Measurements from ENCODE around the gene BUD13. TPM values are rescaled to one million over a fixed set of nuclear protein-coding genes. Genes with fewer than 3 reads are reported as not detected.

BUD13 gene
- total and polyA plus RNA-seq, 2 of the 13 experiments (the other 11 are each of a cell fraction or from before 2014, with no cell fraction given), result 13.3 to 25.9 TPM

GRCh38 chr11:116808262-116809175 lies 35.7 kb upstream of the BUD13 start (continued):
- no peak for TF ChIP-seq ZFP82 (CRISPR knock-in tag; IDR thresholded peaks at IDR 0.05; ENCODE audit: borderline replicate concordance)
- no peak for TF ChIP-seq ZBTB4 (CRISPR knock-in tag; IDR thresholded peaks at IDR 0.05; ENCODE audit: borderline replicate concordance)
- no peak for TF ChIP-seq SMARCC2 (IDR thresholded peaks at IDR 0.05)
- TF ChIP-seq CBX5 (CRISPR knock-in tag; IDR thresholded peaks at IDR 0.05; ENCODE audit: borderline replicate concordance), result peak; percentile 25; the same call in 1 of the 2 replicates
- no peak for TF ChIP-seq ZNF619 (CRISPR knock-in tag; IDR thresholded peaks at IDR 0.05)
- no peak; the same call in 1 of the 2 replicates for TF ChIP-seq GMEB1 (CRISPR knock-in tag; IDR thresholded peaks at IDR 0.05; ENCODE audit: borderline replicate concordance)
- TF ChIP-seq TAF1 (CRISPR knock-in tag; IDR thresholded peaks at IDR 0.05), result no peak; the same call in 1 of the 2 replicates
- TF ChIP-seq ZNF709 (CRISPR knock-in tag; IDR thresholded peaks at IDR 0.05), result no peak
- peak; percentile 75 for TF ChIP-seq TCF7L2 (IDR thresholded peaks at IDR 0.05; ENCODE audit: low read depth, low read length)
- TF ChIP-seq ZNF138 (CRISPR knock-in tag; IDR thresholded peaks at IDR 0.05; ENCODE audit: low read depth), result no peak
- TF ChIP-seq ZNF615 (CRISPR knock-in tag; IDR thresholded peaks at IDR 0.05; ENCODE audit: borderline replicate concordance), result 0 out of 2 replicates have a peak, but pooled peaks have one; percentile 8
- peak; percentile 67; the same call in 1 of the 2 replicates for TF ChIP-seq FOXP1 (IDR thresholded peaks at IDR 0.05)
- peak; percentile 95 for TF ChIP-seq FOXP1 (CRISPR knock-in tag; IDR thresholded peaks at IDR 0.05)
- TF ChIP-seq ZNF160 (CRISPR knock-in tag; IDR thresholded peaks at IDR 0.05), result 0 out of 2 replicates have a peak, but pooled peaks have one; percentile 41
- TF ChIP-seq SMAD1 (CRISPR knock-in tag; IDR thresholded peaks at IDR 0.05; ENCODE audit: borderline replicate concordance, low read depth), result 0 out of 2 replicates have a peak, but pooled peaks have one; percentile 23
- TF ChIP-seq NAIF1 (CRISPR knock-in tag; IDR thresholded peaks at IDR 0.05; ENCODE audit: borderline replicate concordance), result 0 out of 2 replicates have a peak, but pooled peaks have one; percentile 20
- TF ChIP-seq ADNP (CRISPR knock-in tag; IDR thresholded peaks at IDR 0.05), result no peak

Measured in HepG2 (cell line).